ENCODE data around the gene NANOS1. TPM values are rescaled to one million over a fixed set of nuclear protein-coding genes. Genes with fewer than 3 reads are reported as not detected.

The NANOS1 gene
- total and polyA plus RNA-seq, 2 experiments from 2014 or later, result 1.6 to 2.9 TPM

GRCh38 chr10:119049777-119050176 lies 20.3 kb downstream of the NANOS1 start:
- no peaks in the 10 kb centered on the region for H3K27me3 ChIP-seq (ENCODE audit: insufficient read depth)
- Mint-ChIP-seq H3K36me3 (ENCODE audit: low read depth) (peaks cover 100% of the 10 kb centered on the region), H3K9me3 (no peaks in the 10 kb centered on the region), H3K27me3 (ENCODE audit: insufficient read depth, low read depth, poor library complexity) (peaks cover 2% of the 10 kb centered on the region), H3K27ac (no peak overlapping the region), H3K4me1 (no peaks in the 10 kb centered on the region), H3K4me3 (no peak overlapping the region)
- H3K9me2 ChIP-seq (ENCODE audit: insufficient read depth), result no peaks in the 10 kb centered on the region
- no peak for DNase-seq (ENCODE audit: low spot score)
- H3K27ac ChIP-seq (ENCODE audit: low read depth), result no peak overlapping the region
- H3F3A ChIP-seq (replicated peaks; ENCODE audit: low read depth), result peaks cover 18% of the 10 kb centered on the region
- peaks cover 100% of the 10 kb centered on the region for H3K79me2 ChIP-seq (replicated peaks; ENCODE audit: insufficient read depth)
- no peak for ATAC-seq
- TF ChIP-seq, protein P1, sequence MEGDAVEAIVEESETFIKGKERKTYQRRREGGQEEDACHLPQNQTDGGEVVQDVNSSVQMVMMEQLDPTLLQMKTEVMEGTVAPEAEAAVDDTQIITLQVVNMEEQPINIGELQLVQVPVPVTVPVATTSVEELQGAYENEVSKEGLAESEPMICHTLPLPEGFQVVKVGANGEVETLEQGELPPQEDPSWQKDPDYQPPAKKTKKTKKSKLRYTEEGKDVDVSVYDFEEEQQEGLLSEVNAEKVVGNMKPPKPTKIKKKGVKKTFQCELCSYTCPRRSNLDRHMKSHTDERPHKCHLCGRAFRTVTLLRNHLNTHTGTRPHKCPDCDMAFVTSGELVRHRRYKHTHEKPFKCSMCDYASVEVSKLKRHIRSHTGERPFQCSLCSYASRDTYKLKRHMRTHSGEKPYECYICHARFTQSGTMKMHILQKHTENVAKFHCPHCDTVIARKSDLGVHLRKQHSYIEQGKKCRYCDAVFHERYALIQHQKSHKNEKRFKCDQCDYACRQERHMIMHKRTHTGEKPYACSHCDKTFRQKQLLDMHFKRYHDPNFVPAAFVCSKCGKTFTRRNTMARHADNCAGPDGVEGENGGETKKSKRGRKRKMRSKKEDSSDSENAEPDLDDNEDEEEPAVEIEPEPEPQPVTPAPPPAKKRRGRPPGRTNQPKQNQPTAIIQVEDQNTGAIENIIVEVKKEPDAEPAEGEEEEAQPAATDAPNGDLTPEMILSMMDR (conservative IDR thresholded peaks at IDR 0.05; ENCODE audit: low read depth in 2 of 2), result no peak
- TF ChIP-seq STAT1 (IDR thresholded peaks at IDR 0.05; ENCODE audit: unreplicated experiment) (no peak), EZH2 (IDR thresholded peaks at IDR 0.05; ENCODE audit: low read depth, unreplicated experiment) (no peak), ZNF331 (CRISPR knock-in tag; IDR thresholded peaks at IDR 0.05; ENCODE audit: low read depth) (no peak), EZH2phosphoT487 (IDR thresholded peaks at IDR 0.05; ENCODE audit: unreplicated experiment) (no peak), ZNF114 (CRISPR knock-in tag; IDR thresholded peaks at IDR 0.05) (no peak), NANOG (IDR thresholded peaks at IDR 0.05; ENCODE audit: borderline replicate concordance) (no peak), POLR2AphosphoS5 (IDR thresholded peaks at IDR 0.05; ENCODE audit: low read depth) (no peak), CREB1 (CRISPR knock-in tag; IDR thresholded peaks at IDR 0.05; ENCODE audit: low read depth) (no peak), JUNB (IDR thresholded peaks at IDR 0.05; ENCODE audit: unreplicated experiment) (no peak)
- H2AFZ ChIP-seq, result no peak overlapping the region
- H3K4me2 ChIP-seq, result no peak overlapping the region
- no peaks in the 10 kb centered on the region for H3K4me1 ChIP-seq (ENCODE audit: insufficient read depth)
- peaks cover 85% of the 10 kb centered on the region for H4K20me1 ChIP-seq (replicated peaks; ENCODE audit: insufficient read depth)
- no peak overlapping the region for H3K4me3 ChIP-seq
- H3K36me3 ChIP-seq (ENCODE audit: insufficient read depth), result peaks cover 96% of the 10 kb centered on the region

DNA sequence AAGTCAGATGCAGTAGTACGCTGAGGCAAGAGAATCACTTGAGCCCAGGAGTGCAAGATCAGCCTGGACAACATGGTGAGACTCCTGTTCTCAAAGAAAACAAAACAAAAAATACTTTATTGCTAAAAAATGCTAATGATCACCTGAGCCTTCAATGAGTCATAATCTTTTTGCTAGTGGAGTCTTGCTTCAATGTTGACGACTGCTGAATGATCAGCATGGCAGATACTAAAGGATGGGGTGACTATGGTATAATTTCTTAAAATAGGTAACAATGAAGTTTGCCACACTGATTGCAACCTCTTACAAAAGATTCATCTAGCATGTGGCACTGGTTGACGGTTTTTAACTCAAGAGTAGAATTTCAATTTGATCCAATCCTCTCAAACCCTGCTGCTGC lies 22.3 kb downstream of the NANOS1 start:
- Histone ChIP-seq H3K79me2 (replicated peaks; ENCODE audit: insufficient read depth) (peaks cover 100% of the 10 kb centered on the region), H2AFZ (no peak overlapping the region), H3K4me1 (ENCODE audit: insufficient read depth) (no peaks in the 10 kb centered on the region), H3F3A (replicated peaks; ENCODE audit: low read depth) (peaks cover 11% of the 10 kb centered on the region; the same call in 1 of the 2 replicates), H3K27ac (ENCODE audit: low read depth) (no peak overlapping the region), H3K27me3 (ENCODE audit: insufficient read depth) (no peaks in the 10 kb centered on the region), H3K4me2 (no peak overlapping the region), H3K36me3 (ENCODE audit: insufficient read depth) (peaks cover 97% of the 10 kb centered on the region), H3K9me2 (ENCODE audit: insufficient read depth) (no peaks in the 10 kb centered on the region), H3K4me3 (no peak overlapping the region), H4K20me1 (replicated peaks; ENCODE audit: insufficient read depth) (peaks cover 67% of the 10 kb centered on the region)
- no peak for TF ChIP-seq JUNB (IDR thresholded peaks at IDR 0.05; ENCODE audit: unreplicated experiment)
- no peak for TF ChIP-seq POLR2AphosphoS5 (IDR thresholded peaks at IDR 0.05; ENCODE audit: low read depth)
- TF ChIP-seq, protein P2, sequence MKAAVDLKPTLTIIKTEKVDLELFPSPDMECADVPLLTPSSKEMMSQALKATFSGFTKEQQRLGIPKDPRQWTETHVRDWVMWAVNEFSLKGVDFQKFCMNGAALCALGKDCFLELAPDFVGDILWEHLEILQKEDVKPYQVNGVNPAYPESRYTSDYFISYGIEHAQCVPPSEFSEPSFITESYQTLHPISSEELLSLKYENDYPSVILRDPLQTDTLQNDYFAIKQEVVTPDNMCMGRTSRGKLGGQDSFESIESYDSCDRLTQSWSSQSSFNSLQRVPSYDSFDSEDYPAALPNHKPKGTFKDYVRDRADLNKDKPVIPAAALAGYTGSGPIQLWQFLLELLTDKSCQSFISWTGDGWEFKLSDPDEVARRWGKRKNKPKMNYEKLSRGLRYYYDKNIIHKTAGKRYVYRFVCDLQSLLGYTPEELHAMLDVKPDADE (IDR thresholded peaks at IDR 0.05), result no peak
- no peak for TF ChIP-seq ZNF114 (CRISPR knock-in tag; IDR thresholded peaks at IDR 0.05)
- TF ChIP-seq STAT1 (IDR thresholded peaks at IDR 0.05; ENCODE audit: unreplicated experiment), result no peak
- Mint-ChIP-seq H3K27me3 (ENCODE audit: insufficient read depth, low read depth, poor library complexity) (no peaks in the 10 kb centered on the region), H3K27ac (no peak overlapping the region), H3K36me3 (ENCODE audit: low read depth) (peaks cover 98% of the 10 kb centered on the region), H3K4me1 (no peaks in the 10 kb centered on the region), H3K4me3 (no peak overlapping the region), H3K9me3 (no peaks in the 10 kb centered on the region)
- DNase-seq (ENCODE audit: low spot score), result no peak
- ATAC-seq, result no peak

All from GM23338 (cell line).